HG03378 (cell line): ENCODE data around the gene GRAMD4.

ENCODE experiments used
- ATAC-seq: cut with Tn5 transposase; IDR thresholded peaks from one replicate; pipeline ENCODE4 v1.9.1; 2021; ENCODE audit warnings: mild to moderate bottlenecking, moderate library complexity; ENCODE audit not compliant: unreplicated experiment

Gene GRAMD4

GRCh38 chr22:46619830-46620501 lies at the start of gene GRAMD4:
Gene GRAMD4 (plus strand): TSS chr22:46620386. CDS start chr22:46626800, 6,414 bp downstream.
- ATAC-seq = no peak

- ATAC-seq = no peak
Measured at GRCh38 chr22:46571642-46572250, 48.4 kb upstream of the GRAMD4 start.

- ATAC-seq = no peak
Measured at GRCh38 chr22:46572911-46573780, 47.0 kb upstream of the GRAMD4 start.

GRCh38 chr22:46573781-46574437 lies 46.3 kb upstream of the GRAMD4 start:
- ATAC-seq = no peak

- ATAC-seq = no peak
Measured at GRCh38 chr22:46574438-46574992, 45.7 kb upstream of the GRAMD4 start.

- no peak for ATAC-seq
Measured at GRCh38 chr22:46574993-46575910, 44.9 kb upstream of the GRAMD4 start.

- ATAC-seq = no peak
Measured at GRCh38 chr22:46575911-46576555, 44.2 kb upstream of the GRAMD4 start.

GRCh38 chr22:46576556-46577367 lies 43.4 kb upstream of the GRAMD4 start:
- ATAC-seq = no peak

- ATAC-seq = no peak
Measured at GRCh38 chr22:46577368-46578249, 42.6 kb upstream of the GRAMD4 start.

GRCh38 chr22:46578251-46578823 lies 41.8 kb upstream of the GRAMD4 start:
- ATAC-seq = no peak

- no peak for ATAC-seq
Measured at GRCh38 chr22:46578824-46579561, 41.2 kb upstream of the GRAMD4 start.

- ATAC-seq = no peak
Measured at GRCh38 chr22:46579751-46580449, 40.3 kb upstream of the GRAMD4 start.

GRCh38 chr22:46580940-46581537 lies 39.1 kb upstream of the GRAMD4 start:
- no peak for ATAC-seq

- ATAC-seq = no peak
Measured at GRCh38 chr22:46581538-46582244, 38.5 kb upstream of the GRAMD4 start.
